NOMO-1 treated with dmso at 0.1 percent for 144 hours (cell line): ENCODE results near the gene COL6A1.

Experiments
- DNase-seq: peaks from one replicate; lab custom pipeline; 2025; ENCODE audit not compliant: unreplicated experiment; lab: John Stamatoyannopoulos, UW

Gene COL6A1, protein sequence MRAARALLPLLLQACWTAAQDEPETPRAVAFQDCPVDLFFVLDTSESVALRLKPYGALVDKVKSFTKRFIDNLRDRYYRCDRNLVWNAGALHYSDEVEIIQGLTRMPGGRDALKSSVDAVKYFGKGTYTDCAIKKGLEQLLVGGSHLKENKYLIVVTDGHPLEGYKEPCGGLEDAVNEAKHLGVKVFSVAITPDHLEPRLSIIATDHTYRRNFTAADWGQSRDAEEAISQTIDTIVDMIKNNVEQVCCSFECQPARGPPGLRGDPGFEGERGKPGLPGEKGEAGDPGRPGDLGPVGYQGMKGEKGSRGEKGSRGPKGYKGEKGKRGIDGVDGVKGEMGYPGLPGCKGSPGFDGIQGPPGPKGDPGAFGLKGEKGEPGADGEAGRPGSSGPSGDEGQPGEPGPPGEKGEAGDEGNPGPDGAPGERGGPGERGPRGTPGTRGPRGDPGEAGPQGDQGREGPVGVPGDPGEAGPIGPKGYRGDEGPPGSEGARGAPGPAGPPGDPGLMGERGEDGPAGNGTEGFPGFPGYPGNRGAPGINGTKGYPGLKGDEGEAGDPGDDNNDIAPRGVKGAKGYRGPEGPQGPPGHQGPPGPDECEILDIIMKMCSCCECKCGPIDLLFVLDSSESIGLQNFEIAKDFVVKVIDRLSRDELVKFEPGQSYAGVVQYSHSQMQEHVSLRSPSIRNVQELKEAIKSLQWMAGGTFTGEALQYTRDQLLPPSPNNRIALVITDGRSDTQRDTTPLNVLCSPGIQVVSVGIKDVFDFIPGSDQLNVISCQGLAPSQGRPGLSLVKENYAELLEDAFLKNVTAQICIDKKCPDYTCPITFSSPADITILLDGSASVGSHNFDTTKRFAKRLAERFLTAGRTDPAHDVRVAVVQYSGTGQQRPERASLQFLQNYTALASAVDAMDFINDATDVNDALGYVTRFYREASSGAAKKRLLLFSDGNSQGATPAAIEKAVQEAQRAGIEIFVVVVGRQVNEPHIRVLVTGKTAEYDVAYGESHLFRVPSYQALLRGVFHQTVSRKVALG

DNA sequence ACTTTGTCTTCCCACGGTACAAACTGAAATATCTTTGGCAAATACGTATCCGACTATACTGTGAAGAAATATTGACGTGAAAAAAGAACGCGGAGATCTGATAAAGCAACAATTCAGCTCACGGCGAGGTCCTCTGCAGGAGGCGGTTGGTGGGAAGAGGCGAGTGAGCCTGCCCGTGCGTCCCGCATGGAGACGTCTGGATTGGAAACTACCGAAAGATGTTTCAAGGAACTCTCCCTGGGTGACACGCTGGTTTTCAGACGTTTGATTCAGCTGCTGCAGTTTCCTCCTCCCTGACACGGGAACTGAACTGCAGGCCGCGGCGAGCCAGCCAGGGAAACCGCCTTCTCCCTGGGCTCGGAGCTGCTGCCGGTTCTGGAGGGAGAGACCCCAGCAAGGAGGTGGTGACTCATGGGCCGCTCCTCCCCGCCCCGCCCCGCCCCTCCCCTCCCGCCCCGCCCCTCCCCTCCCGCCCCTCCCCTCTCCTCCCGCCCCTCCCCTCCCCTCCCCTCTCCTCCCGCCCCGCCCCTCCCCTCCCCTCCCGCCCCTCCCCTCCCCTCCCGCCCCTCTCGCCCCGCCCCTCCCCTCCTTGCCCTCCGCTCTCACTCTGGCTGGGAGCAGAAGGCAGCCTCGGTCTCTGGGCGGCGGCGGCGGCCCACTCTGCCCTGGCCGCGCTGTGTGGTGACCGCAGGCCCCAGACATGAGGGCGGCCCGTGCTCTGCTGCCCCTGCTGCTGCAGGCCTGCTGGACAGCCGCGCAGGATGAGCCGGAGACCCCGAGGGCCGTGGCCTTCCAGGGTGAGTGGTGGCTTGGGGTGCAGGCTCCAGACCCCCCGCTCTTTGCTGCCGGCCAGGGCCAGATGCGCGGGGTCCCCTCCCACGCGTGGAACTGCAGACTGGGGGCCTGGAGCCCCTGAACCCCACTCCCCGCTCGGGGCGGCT lies at the start of gene COL6A1:
COL6A1 (plus strand) TSS at position 620 of the 941 bp plus-strand sequence; CDS start at position 701, 81 bp downstream.
- peak; percentile 58 for DNase-seq

DNA sequence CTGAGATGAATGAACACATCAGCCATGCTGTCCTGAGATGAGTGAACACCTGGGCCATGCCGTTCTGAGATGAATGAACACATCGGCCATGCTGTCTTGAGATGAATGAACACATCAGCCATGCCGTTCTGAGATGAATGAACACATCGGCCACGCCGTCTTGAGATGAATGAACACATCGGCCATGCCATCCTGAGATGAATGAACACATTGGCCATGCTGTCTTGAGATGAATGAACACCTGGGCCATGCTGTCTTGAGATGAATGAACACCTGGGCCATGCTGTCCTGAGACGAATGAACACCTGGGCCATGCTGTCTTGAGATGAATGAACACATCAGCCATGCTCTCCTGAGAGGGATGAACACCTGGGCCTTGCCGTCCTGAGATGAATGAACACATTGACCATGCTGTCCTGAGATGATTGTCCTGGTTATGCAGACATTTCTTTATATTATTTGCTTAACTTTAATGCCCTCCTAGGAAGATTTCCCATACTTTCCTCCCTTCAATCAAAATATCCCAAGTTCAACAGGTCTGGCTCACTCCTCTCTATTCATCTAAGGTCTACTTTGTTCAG lies 48.6 kb upstream of the COL6A1 start:
- no peak for DNase-seq

DNA sequence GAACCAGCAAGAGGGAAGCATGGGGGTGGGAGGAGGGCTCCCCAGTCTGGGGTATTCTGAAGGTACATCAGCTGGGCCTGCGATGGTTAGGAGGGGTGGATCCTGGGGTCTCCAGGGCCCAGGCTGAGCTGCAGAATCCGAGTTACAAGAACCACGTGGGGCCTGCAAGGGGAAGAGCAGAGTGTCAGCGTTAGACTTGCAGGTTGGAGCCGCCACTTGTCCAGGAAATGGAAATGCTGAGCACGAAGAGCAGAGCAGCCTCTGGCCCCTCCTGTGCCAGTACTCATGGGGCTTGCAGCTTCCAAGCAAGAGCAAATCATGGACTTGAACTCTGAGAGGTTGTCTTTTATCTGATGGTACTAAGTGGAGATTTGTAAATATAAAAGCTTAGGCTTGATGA lies 47.5 kb upstream of the COL6A1 start:
- no peak for DNase-seq

DNA sequence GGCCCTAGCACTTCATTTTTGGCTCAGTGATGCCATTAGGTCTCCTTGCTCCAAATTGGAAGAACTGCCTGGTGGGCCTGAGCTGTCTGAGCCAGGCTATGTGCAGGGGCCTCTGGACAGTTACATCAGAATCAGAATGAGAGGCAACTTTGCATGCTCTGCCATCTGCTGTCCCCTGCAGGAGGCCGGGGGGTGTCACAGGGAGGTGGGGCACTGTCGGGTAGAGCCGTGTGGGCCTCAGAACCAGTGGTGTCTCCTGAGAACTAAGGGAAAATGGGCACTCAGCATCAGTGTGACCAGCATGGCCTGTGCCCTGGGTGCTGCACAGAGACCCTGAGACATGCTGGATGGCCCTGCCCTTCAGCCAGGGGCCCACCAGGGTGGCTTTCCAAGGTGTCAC lies 47.0 kb upstream of the COL6A1 start:
- no peak for DNase-seq

DNA sequence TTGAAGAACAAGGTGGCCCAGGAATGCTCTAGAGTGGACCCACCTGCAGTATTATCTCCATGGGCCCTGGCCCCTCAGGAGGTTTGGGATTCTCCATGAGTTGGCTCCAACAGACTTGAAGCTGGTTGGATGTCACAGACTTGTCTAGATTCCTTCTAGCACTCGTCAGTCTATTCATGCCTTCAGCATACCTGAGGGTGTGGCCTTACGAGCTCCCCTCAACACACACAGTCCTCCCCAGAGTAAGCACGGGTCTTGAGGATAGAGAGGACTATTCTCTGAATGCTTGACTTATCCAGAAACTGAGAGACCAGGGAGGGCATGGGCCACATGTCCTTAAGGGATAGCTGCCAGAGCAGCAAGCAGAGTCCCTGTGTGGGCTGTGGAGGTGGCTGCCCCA lies 45.9 kb upstream of the COL6A1 start:
- DNase-seq = no peak

DNA sequence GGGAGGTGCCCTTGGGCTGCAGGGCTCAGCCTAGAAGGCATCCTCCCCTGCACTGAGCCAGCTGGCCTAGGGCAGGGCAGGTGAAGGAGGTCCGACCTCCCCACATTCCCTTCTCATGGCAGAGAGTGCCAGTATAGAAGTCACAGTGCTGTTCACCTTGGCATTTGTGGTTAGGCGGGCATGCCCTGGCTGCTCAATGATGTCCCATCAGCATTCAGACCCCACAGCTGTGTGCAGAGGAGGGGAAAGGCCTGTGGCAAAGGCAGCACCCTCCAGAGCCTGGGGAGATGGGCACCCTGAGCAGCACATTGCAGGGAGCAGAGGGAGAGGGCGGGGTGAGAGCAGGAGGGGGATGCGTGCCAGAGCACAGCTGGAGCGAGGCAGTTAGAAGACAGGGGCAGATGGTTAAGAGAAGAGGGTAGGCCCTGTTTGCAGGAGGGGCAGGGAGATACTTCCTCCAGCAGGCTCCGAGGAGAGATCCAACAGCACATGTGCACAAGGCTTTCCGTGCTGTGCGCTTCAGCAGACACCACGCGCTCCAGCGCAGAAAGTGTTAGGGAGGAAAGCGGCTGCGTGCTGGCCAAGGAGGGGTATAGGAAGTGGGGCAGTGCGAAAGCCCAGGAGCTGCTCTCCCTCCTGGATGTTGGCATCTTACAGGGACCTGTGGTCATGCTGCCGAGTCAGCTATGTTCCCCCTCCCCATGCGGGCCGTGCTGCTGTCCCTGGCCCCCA lies 43.7 kb upstream of the COL6A1 start:
- DNase-seq = no peak

DNA sequence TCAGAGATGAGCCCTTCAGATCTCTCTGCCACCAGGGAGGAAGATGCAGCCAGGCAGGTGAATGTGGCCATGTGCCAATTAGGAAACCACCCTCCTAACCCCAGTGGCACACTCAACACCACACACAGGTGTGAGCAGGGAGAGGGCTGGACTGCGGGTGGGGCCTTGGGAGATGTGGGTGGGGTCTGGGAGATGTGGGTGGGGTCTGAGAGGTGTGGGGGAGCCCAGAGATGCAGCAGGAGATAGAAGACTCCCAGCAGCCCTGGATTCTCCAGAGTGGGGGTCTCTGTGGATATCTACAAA lies 43.2 kb upstream of the COL6A1 start:
- no peak for DNase-seq

DNA sequence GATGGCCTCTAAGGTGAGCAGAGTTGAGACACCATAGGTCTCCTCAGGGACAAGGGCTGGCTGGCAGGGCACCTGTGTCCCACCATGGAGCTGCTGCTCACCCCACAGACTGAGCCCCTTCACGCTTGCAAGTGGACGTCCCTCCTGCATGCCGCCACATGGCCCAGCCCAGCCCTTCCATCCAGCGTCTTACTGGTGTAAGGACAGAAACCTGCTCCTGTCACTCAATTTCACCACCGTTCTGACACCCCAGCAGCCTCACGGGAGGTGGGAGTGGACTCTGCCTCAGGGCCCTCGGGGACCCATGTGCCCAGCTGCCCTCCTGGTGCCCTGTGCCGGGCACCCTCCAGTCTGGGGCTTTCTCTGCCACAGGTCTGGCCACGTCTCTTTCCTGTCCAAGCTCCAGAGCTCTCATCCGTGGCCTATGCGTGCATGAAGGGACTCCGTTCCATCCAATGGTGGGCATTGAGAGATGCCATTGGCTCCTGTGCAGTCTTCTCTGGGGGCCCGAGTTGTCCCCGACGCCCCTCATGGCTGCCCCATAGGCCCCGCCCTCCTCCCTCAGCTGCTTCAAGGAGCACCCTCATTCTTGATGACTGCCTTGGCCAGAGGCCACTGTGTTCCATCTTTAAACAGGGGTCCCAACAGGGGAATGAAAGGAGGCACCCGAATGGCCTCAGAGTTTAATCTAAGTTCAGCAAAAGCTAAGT lies 42.6 kb upstream of the COL6A1 start:
- DNase-seq = no peak

DNA sequence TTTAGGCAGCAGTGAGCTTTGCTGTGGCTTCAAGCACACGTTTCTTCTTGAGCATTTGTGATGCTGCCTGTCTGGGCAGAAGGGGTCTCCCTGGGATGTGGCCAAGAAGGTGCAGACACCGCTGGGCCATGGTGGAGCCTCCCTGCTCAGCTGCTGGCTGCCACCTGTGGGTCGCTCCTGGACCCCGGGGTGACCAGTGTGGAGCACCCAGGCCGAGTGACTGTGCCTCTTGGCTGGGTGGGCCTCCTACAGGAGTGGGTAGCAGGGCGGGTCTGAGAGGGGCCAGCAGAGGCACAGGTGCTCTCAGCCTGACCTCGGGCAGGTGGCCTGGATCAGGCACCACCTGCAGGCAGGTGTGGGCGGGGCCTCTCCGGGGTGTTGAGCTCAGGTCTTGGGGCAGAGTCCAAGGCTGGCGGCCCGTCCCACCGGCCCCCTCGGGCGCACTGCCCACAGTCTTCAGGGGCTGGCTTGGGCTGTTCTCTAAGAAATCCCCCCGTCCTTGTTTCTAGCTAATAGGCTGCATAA lies 42.0 kb upstream of the COL6A1 start:
- no peak for DNase-seq

DNA sequence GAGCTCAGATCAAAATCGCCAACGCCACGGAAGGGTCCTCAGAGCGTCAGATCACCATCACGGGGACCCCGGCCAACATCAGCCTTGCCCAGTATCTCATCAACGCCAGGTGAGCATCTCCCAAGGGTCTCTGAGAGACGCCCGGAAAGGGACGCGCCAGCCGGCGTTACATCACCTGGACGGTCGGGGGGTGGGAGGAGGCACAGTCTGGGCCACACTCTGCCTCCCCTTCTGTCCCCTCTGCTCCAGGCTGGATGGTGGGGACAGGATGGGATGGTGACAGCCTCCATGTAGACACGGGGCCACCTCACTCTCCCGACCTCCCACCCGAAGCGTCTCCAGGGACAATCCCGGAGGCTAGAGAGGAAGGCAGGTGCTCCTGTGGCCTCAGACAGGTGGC lies 41.5 kb upstream of the COL6A1 start:
- no peak for DNase-seq

DNA sequence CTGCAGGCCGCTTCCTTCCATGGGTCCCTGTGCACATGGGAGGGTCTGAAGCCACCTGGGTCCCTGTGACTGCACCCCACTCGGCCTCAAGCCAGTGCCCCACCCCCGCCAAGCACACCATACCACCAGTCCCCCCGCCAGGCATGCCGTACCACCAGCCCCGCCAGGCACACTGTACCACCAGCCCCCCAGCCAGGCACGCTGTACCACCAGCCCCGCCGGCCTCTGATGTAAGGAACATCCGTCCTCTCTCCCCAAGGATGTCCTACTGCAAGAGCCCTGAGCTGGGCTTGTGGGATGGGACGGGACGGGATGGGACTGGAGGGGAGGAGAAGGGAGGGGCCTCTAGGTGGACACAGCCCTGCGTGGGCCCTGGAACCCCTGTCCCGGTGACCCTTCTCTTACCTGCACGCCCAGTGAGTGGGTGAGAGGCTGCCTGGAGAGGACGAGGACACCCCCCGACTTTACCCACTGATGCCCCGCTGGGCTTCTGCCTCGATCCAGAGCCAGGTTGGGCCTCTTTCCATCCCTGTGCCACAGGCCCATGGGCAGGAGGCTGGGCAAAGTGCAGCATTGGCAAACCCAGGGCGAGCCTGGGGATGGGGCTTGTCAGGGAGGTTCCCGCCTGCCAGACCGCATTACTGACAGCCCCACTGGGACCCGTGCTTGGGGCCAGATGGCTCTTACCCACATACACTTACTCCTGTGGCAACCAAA lies 40.8 kb upstream of the COL6A1 start:
- DNase-seq = no peak

DNA sequence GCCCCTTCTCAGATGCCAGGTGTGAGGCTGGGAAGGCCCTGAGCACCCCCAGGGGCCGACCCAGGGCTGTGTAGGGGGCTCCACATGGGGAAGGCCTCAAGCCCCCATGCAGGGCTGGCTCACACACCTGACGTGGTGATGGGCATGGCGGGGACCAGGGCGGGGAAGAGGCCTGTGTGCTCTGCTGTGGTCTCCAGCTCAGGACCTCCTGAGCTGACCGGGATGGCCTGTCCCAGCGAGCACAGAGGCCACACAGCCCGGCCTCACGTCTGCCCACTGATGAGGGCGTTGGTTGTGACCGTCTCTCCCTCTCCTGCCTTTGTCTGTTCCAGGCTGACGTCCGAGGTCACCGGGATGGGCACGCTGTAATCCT lies 40.2 kb upstream of the COL6A1 start:
- DNase-seq = no peak

DNA sequence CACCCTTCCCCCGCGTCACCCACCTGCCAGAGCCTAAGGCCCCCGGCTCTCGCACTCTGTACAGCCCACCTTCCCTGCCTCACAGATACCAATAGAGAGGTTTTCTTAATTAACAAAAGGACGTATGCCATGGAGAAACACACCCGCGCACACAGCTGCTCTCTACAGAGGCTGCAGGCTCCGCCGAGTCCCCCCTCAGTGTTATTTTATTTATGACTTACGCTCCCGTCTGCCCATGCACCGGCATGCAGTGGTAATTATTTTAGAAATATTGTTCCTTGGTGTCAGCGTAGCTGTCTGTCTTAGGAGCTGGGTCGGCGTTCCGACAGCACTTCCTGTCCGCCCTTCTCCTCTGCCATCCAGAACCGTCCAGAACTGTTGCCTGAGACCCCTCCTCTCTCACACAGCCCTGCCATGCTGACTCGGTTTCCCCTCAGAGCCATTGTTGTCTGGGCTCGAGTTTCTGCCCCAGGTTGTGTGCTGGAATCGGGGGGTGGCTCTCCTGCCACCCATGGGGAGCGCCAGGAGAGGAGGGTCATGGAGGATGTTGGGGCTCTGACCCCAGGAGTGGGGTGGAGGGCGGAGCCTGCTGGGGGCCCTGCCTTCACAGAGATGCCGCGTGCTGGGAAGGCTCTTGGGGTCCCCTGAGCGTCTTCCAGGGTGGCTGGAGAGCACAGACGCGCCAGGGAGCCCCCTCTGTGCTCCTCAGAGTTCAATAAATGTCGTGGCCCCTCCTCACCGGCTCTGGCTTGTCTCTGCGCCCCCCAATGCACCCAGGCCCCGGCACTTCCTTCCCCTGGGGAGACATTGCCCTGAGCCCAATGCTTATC lies 39.6 kb upstream of the COL6A1 start:
- DNase-seq = no peak

DNA sequence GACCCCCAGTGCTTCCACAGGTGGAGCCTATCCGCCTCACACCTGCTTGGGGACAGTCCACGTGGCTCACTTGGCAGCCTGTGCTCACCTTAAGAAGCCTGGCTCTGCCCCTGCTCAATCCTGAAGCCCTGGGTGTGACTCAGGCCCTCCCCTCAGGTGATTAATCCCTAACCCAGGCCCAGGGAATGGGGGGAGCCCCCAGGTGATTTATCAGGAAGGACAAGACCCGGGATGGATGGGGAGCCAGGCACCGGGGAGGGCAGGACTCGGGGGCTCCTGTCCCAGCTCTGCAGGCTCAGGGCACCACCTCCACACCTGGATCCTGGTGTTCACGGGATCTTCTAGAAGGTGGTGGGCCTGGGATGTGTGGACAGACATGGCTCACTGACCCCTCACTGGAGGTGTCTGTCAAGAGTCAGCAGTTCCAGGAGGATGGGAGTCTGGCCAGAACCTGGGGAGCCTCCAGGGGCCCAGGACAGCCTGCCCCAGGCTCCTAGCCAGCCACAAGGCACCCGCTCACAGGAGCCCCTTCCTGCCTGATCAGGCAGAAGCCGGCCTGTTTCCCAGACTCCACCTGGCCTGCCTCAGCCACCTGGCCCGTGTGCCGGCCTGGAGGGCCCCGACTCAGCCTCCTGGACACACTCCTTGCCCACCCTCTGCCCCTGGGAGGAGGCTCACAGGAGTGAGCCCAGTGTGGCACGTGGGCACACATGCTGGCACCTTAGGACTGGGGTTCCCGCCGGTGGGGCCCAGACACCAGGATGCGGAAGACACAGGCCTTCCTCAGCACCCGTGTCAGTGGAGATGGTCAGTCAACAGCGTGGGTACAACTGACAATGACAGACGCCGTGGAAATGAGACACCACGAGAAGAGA lies 38.6 kb upstream of the COL6A1 start:
- DNase-seq = no peak

DNA sequence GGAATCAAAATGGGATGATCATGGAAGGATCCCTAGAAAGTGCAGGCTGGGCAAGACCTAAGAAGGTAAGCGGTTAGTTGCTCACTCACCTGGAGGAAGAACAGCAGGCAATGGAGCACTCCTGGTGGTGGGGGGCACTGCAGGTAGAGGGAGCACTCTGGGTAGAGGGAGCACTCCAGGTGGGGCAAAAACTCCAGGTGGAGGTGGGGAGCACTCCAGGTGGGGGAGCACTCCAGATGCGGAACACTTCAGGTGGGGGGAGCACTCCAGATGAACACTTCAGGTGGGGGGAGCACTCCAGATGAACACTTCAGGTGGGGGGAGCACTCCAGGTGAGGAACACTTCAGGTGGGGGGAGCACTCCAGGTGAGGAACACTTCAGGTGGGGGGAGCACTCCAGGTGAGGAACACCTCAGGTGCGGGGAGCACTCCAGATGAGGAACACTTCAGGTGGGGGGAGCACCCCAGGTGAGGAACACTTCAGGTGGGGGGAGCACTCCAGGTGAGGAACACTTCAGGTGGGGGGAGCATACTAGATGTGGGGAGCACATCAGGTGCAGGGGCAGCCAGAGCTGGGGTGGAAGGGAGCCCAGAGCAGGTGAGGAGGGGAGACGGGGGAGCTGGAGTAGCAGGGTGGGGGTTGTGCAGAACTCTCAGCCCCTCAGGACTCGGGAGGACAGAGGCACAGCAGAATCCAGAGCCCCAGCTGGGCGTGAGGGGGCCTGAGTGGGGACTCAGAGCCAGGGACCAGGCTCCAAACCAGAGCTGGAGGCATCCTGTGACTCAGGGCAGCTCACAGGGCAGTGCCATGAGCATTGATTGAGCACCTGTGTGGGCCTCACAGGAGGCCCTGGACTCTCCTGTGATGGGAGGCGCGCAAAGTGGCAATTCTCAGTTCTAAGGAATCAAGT lies 37.7 kb upstream of the COL6A1 start:
- DNase-seq = no peak

DNA sequence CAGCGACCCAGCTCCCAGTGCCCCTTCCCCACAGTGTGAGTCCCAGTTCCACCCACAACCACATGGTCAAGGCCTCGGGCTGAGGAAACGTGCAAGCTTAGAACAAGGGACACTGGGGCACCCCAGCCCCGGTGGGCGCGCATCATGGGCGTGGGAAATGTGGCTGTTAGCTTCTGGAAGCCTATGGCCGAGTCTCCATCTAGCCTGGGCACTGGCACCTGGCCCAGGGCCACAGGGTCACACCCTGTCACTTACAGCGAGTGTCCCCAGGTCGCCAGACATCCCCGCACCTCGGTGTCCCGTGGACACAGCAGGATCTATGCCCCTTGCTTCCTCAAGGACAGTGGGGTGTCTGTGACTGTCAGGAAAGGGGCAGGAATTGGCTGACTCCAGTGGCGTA lies 37.0 kb upstream of the COL6A1 start:
- DNase-seq = no peak
